HepG2 (cell line): ENCODE data around the gene CD7. TPM values are rescaled to one million over a fixed set of nuclear protein-coding genes. Genes with fewer than 3 reads are reported as not detected.

Experiments used
- ATAC-seq: fragments of 200-7000 bp; cut with Tn5 transposase; 3 replicates; pipeline ENCODE4 v1.9.1; 2020; ENCODE audit warnings: mild to moderate bottlenecking, moderate library complexity
- BruUV-seq: library from RNA; stranded (reverse); fragments of 400-500 nt; replicated peaks from 2 replicates; lab custom pipeline; 2021; lab: Mats Ljungman, UMichigan
- CTCF ChIA-PET: fragments of 300-600 bp; formaldehyde crosslinking; extraction: SDS; loops from one replicate; lab custom pipeline; 2021; ENCODE audit warnings: low total read pairs, inconsistent platforms, low intra/inter-chr PET ratio; lab: Yijun Ruan, JAX
- POLR2A ChIA-PET: fragments of 350-600 bp; sonication (Branson Sonifier 250); formaldehyde crosslinking; loops from one replicate; lab custom pipeline; 2020; ENCODE audit warnings: antibody characterized with exemption, inconsistent platforms; lab: Yijun Ruan, JAX
- DNase-seq: peaks from one replicate; pipeline ENCODE4 v3.0.0-alpha.2; 2015; ENCODE audit warnings: low spot score
- FAIRE-seq: peaks from 3 replicates; lab custom pipeline; 2011; peaks lifted over from hg19 to GRCh38; lab: Jason Lieb, UNC
- H2AFZ ChIP-seq: one replicate; pipeline ENCODE4 v1.6.1; 2011; ENCODE audit warnings: low read length, inconsistent platforms
- H3K27ac ChIP-seq: fragments of 300-600 bp; 3 replicates; pipeline ENCODE4 v1.8.0; 2011; ENCODE audit warnings: mixed run types, mild to moderate bottlenecking, mixed read lengths, low read length, inconsistent platforms; ENCODE audit not compliant: insufficient read depth; ENCODE audit errors: extremely low read length
- H3K27me3 ChIP-seq, 2 experiments: fragments of 200-600 bp in 1 of 2; 2 replicates in 1 of 2; 3 replicates in 1 of 2; pipeline versions ENCODE4 v1.6.0 to v1.8.0; 2011; ENCODE audit warnings: low read length in 2 of 2, mild to moderate bottlenecking in 2 of 2, moderate library complexity in 2 of 2, inconsistent platforms in 1 of 2; ENCODE audit not compliant: insufficient read depth in 2 of 2, control insufficient read depth in 1 of 2
- H3K36me3 ChIP-seq, 2 experiments: fragments of 200-600 bp in 1 of 2; replicated peaks in 1 of 2; 2 replicates in 1 of 2; 3 replicates in 1 of 2; pipeline versions ENCODE4 v1.5.1 to v1.8.0; 2011; ENCODE audit warnings: low read length in 2 of 2, inconsistent platforms in 1 of 2; ENCODE audit not compliant: insufficient read depth in 2 of 2, control insufficient read depth in 1 of 2
- H3K4me1 ChIP-seq: 2 replicates; pipeline ENCODE4 v1.5.1; 2012; ENCODE audit warnings: low read length, inconsistent platforms; ENCODE audit not compliant: insufficient read depth
- H3K4me2 ChIP-seq: 2 replicates; pipeline ENCODE4 v1.6.0; 2011; ENCODE audit warnings: low read depth, low read length, inconsistent platforms
- H3K4me3 ChIP-seq, 3 experiments: fragments of 200-600 bp in 1 of 3; sonication (generic), shearing (Covaris generic) in 1 of 3; replicated peaks in 1 of 3; 2 replicates each; pipeline ENCODE4 v1.5.1; 2011 to 2016; ENCODE audit warnings: low read length in 3 of 3, inconsistent platforms in 2 of 3, low read depth in 2 of 3, mild to moderate bottlenecking in 2 of 3, control low read depth in 1 of 3, mixed read lengths in 1 of 3; ENCODE audit not compliant: insufficient read depth in 1 of 3
- H3K79me2 ChIP-seq: one replicate; pipeline ENCODE4 v1.6.1; 2011; ENCODE audit warnings: low read length, inconsistent platforms; ENCODE audit not compliant: insufficient read depth
- H3K9ac ChIP-seq: 2 replicates; pipeline ENCODE4 v1.6.0; 2011; ENCODE audit warnings: mild to moderate bottlenecking, low read depth, low read length, inconsistent platforms; ENCODE audit not compliant: insufficient read depth
- H3K9me3 ChIP-seq: 2 replicates; pipeline ENCODE4 v1.5.1; 2012; ENCODE audit warnings: mild to moderate bottlenecking, low read length
- H4K20me1 ChIP-seq: 2 replicates; pipeline ENCODE4 v1.6.0; 2011; ENCODE audit warnings: inconsistent platforms, mild to moderate bottlenecking, low read length, moderate library complexity; ENCODE audit not compliant: insufficient read depth
- AGO2 ChIP-seq: fragments of 200-400 bp; formaldehyde crosslinking; optimal IDR thresholded peaks from 2 replicates; pipeline ENCODE3; 2017; ENCODE audit warnings: mild to moderate bottlenecking, low read depth, low read length, moderate library complexity
- MYNN ChIP-seq: sonication (generic); formaldehyde crosslinking; IDR thresholded peaks from 2 replicates; pipeline ENCODE4 v1.4.0; 2020; ENCODE audit warnings: mild to moderate bottlenecking, low read depth, missing genetic modification reagents
- NFRKB ChIP-seq: fragments of 450-650 bp; IDR thresholded peaks from 2 replicates; pipeline ENCODE4 v1.6.1; 2017
- PHF21A ChIP-seq: sonication (generic); formaldehyde crosslinking; IDR thresholded peaks from 2 replicates; pipeline ENCODE4 v1.5.0; 2020; ENCODE audit warnings: mild to moderate bottlenecking, missing genetic modification reagents
- PRDM15 ChIP-seq: sonication (generic); formaldehyde crosslinking; IDR thresholded peaks from 2 replicates; pipeline ENCODE4 v1.4.0; 2020; ENCODE audit warnings: missing genetic modification reagents
- SATB2 ChIP-seq: sonication (generic); formaldehyde crosslinking; IDR thresholded peaks from 2 replicates; pipeline ENCODE4 v1.5.0; 2020; ENCODE audit warnings: missing genetic modification reagents
- TAF1 ChIP-seq: sonication (generic); formaldehyde crosslinking; IDR thresholded peaks from 2 replicates; pipeline ENCODE4 v1.4.0; 2020; ENCODE audit warnings: missing genetic modification reagents
- XBP1 ChIP-seq: sonication (generic); formaldehyde crosslinking; IDR thresholded peaks from 2 replicates; pipeline ENCODE4 v1.5.0; 2020; ENCODE audit warnings: missing genetic modification reagents
- ZNF18 ChIP-seq: sonication (generic); formaldehyde crosslinking; IDR thresholded peaks from 2 replicates; pipeline ENCODE4 v1.8.0; 2022; ENCODE audit warnings: mild to moderate bottlenecking, missing genetic modification reagents; ENCODE audit not compliant: insufficient replicate concordance
- ZNF274 ChIP-seq: sonication (generic); formaldehyde crosslinking; IDR thresholded peaks from 2 replicates; pipeline ENCODE4 v1.5.1; 2020; ENCODE audit warnings: mild to moderate bottlenecking, missing genetic modification reagents
- ZNF589 ChIP-seq: sonication (generic); formaldehyde crosslinking; conservative IDR thresholded peaks from 2 replicates; pipeline ENCODE4 v1.8.0; 2022; ENCODE audit warnings: mild to moderate bottlenecking, moderate library complexity, missing genetic modification reagents
- ZNF652 ChIP-seq: IDR thresholded peaks from 2 replicates; pipeline ENCODE4 v1.6.1; 2016; ENCODE audit warnings: low read depth, borderline replicate concordance
- WGBS: methylation state at CpG from one replicate; pipeline ENCODE4 v1.1.6; 2017; ENCODE audit warnings: low lambda C conversion rate; 5-methylcytosine and 5-hydroxymethylcytosine counted together
- in situ Hi-C: cut with HindIII; loops from 2 replicates; pipeline ENCODE4 v1.10.0; 2017; ENCODE audit warnings: low pct_unique_long_range_greater_than_20kb; ENCODE audit not compliant: extremely low pct_ligation_motif_present
- intact Hi-C: fragments of 100-400 bp; cut with micrococcal nuclease; formaldehyde crosslinking; loops from one replicate; pipeline ENCODE4 v1.10.0; 2022; ENCODE audit not compliant: unreplicated experiment
- polyA plus RNA-seq, 8 experiments: library from polyadenylated mRNA; depleted of rRNA in 3 of 8; stranded (reverse) in 7 of 8; unstranded in 1 of 8; fragments of >200 nt; fragmentation: Illumina TruSeq in 4 of 8; extraction: Trizol in 4 of 8; gene quantifications; 2 replicates each; pipeline versions ENCODE4 v1.2.1 to v1.2.3, GENCODE V29; 2011 to 2016; ENCODE audit warnings: low read depth in 4 of 8, missing spikeins in 1 of 8, mixed read lengths in 1 of 8; ENCODE audit not compliant: insufficient read depth in 1 of 8
- total RNA-seq, 5 experiments: library from RNA; depleted of rRNA; stranded (reverse); fragments of >200 nt; fragmentation: Illumina TruSeq; extraction: Trizol; gene quantifications; 2 replicates each; pipeline ENCODE4 v1.2.3, GENCODE V29; 2016; ENCODE audit warnings: low read depth in 1 of 5
- TF ChIP-seq, protein P1 (sequence below): sonication (generic); formaldehyde crosslinking; IDR thresholded peaks from 2 replicates; pipeline ENCODE4 v1.4.0; 2020; ENCODE audit warnings: missing genetic modification reagents, borderline replicate concordance

Gene CD7
- total and polyA plus RNA-seq, 2 of the 13 experiments (the other 11 are each of a cell fraction or from before 2014, with no cell fraction given), result 67.6 to 76.4 TPM

GRCh38 chr17:82272495-82273326 lies 44.7 kb downstream of the CD7 start:
- CTCF ChIA-PET, result no interaction called here
- H3K4me2 ChIP-seq, result peak overlapping the region; percentile 97
- no peaks in the 10 kb centered on the region; a peak in 1 of 5 replicates for H3K27me3 ChIP-seq
- peak overlapping the region; percentile 92 for H3K27ac ChIP-seq
- POLR2A ChIA-PET, result interaction anchor here (0.7 to 10.6 kb wide), 20 partner anchors 12 to 306 kb away, joined by 3 to 119 read pairs (median 5); partner anchors contain the start of genes CD7 and SLC16A3
- intact Hi-C loops, result no loop called here
- in situ Hi-C loops, result no loop called here
- WGBS, result 2% methylated on average over 52 of the region's 57 CpGs
- H2AFZ ChIP-seq, result no peak overlapping the region
- peaks cover 5 to 19% of the 10 kb centered on the region in 2 experiments; a peak in 3 of 5 replicates for H3K36me3 ChIP-seq
- H3K9ac ChIP-seq, result peak overlapping the region; percentile 91
- peak; percentile 4 for ATAC-seq
- H3K79me2 ChIP-seq, result peaks cover 50% of the 10 kb centered on the region
- peaks cover 78% of the 10 kb centered on the region for H3K4me1 ChIP-seq
- peak overlapping the region; percentile 88 to 97 (median 88) for H3K4me3 ChIP-seq
- no peak for DNase-seq
- H3K9me3 ChIP-seq, result no peaks in the 10 kb centered on the region
- BruUV-seq, result no TSS peak
- peaks cover 50% of the 10 kb centered on the region for H4K20me1 ChIP-seq
- FAIRE-seq, result no peak
- TF ChIP-seq PRDM15 (CRISPR knock-in tag), result no peak
- peak; percentile 71 for TF ChIP-seq ZNF652 (CRISPR knock-in tag)
- TF ChIP-seq ZNF589, result 0 out of 2 replicates have a peak, but pooled peaks have one; percentile 6
- no peak for TF ChIP-seq MYNN
- TF ChIP-seq ZNF274 (CRISPR knock-in tag), result no peak
- no peak for TF ChIP-seq NFRKB
- TF ChIP-seq TAF1 (CRISPR knock-in tag), result no peak
- TF ChIP-seq AGO2, result peak; percentile 84
- TF ChIP-seq ZNF18, result peak; percentile 25
- no peak for TF ChIP-seq PHF21A (CRISPR knock-in tag)
- TF ChIP-seq SATB2 (CRISPR knock-in tag), result no peak
- no peak for TF ChIP-seq XBP1 (CRISPR knock-in tag)
- TF ChIP-seq, protein P1, sequence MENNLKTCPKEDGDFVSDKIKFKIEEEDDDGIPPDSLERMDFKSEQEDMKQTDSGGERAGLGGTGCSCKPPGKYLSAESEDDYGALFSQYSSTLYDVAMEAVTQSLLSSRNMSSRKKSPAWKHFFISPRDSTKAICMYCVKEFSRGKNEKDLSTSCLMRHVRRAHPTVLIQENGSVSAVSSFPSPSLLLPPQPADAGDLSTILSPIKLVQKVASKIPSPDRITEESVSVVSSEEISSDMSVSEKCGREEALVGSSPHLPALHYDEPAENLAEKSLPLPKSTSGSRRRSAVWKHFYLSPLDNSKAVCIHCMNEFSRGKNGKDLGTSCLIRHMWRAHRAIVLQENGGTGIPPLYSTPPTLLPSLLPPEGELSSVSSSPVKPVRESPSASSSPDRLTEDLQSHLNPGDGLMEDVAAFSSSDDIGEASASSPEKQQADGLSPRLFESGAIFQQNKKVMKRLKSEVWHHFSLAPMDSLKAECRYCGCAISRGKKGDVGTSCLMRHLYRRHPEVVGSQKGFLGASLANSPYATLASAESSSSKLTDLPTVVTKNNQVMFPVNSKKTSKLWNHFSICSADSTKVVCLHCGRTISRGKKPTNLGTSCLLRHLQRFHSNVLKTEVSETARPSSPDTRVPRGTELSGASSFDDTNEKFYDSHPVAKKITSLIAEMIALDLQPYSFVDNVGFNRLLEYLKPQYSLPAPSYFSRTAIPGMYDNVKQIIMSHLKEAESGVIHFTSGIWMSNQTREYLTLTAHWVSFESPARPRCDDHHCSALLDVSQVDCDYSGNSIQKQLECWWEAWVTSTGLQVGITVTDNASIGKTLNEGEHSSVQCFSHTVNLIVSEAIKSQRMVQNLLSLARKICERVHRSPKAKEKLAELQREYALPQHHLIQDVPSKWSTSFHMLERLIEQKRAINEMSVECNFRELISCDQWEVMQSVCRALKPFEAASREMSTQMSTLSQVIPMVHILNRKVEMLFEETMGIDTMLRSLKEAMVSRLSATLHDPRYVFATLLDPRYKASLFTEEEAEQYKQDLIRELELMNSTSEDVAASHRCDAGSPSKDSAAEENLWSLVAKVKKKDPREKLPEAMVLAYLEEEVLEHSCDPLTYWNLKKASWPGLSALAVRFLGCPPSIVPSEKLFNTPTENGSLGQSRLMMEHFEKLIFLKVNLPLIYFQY (CRISPR knock-in tag), result peak; percentile 28; the same call in 1 of the 2 replicates
